OCI-M1 (cell line): Measurements from ENCODE around the gene MAP3K2.
A peak's percentile ranks its signal among the peaks of the same experiment; 100 is the strongest.
"Not testable (repeated sequence)": the region's sequence is repeated elsewhere in the genome, so short reads cannot be mapped to it uniquely, and the experiment has no call there.

ENCODE experiments used
- DNase-seq: peaks from one replicate; lab custom pipeline; 2025; lab: John Stamatoyannopoulos, UW

Gene MAP3K2

DNA sequence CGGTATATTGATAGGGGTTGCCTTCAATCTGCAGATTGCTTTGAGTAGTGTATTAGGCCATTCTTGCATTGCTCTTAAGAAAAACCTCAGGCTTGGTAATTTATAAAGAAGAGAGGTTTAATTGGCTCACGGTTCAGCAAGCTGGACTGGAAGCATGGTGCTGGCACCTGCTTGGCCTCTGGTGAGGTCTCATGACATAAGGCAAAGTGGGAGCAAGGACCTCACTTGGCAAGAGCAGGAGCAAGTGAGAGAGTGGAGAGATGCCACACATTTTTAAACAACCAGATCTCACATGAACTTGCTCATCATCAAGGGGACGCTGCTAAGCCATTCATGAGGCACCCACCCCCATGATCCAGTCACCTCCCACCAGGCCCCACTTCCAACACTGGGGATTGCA, 4.9 kb downstream of the MAP3K2 start:
- DNase-seq: no peak

DNA sequence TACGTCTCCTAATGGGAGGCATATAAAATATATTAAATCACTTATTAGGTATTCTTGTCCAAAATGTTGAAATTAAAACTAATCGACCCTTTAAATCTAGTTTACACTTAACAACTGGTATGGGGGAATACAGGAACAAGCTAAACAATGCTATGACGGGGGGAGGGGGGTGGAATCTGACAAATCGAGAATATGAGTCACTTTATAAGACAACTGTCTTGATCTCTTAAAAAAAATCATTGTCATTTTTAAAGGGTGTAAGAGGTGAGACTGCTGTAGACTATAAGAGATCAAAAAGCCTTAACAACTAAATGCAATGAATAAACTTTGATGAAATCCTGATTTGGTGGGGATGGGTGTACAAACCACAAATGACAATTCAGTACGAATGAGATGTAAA, 6.0 kb downstream of the MAP3K2 start:
- no peak for DNase-seq

DNA sequence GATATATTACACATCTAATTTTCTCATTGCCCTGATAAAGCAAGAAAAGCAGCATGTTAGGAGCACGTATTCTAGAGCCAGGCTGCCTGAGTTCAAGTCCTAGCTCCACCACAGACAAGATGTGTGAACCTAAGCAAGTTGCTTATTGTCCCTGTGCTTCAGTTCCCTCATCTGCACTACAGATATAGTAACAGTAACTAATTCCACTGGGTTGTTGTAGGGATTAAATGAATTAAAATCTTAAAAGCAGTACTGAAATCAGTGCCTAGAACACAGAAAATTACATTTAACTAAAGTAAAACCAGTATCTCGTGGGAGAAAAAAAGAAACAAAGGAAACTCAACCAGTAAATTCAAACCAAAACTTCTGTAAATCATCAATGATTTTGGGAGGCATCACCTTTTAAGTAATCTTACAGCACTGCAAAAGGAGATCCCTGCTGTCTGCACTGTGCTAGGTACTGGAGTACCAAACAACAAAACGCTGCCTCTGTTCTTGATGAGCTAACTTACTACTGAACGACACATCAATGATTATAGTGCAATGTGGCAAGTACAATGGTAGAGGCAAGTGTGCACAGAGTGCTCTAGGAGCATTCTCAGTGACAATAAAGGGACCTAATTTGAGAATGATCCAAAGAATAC, 7.9 kb downstream of the MAP3K2 start:
- DNase-seq: no peak

DNA sequence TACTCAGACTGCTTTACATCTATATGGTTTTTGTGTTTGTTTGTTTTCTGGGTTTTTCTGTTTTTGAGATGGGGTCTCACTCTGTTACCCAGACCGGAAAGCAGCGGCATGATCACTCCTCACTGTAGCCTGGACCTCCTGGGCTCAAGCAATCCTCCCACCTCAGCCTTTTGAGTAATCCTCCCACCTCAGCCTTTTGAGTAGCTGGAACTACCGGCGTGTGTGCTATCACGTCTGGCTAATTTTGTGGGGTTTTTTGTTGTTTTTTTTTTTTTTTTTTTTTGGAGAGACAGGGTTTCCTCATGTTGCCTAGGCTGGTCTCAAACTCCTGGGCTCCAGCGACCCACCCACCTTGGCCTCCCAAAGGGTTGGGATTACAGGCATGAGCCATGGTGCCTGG, 9.1 kb downstream of the MAP3K2 start:
- DNase-seq: no peak

DNA sequence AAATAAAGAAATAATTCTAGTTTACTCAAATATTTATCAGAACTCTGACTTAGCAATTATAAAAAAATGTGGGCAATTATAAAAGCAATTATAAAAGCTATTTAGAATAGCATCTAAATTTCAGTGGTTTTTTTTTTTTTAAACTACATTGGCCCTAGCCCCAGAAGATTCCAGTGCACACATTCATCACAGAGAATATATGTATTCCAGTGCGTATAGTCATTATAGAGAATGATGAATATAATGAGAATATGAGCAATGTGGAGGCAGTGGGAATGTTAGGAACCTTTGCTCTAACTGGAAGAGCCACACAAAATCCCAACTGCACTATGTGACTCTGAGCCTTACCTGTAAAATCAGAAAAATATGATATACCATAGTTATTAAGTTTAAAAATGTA, 10.5 kb downstream of the MAP3K2 start:
- DNase-seq: no peak

DNA sequence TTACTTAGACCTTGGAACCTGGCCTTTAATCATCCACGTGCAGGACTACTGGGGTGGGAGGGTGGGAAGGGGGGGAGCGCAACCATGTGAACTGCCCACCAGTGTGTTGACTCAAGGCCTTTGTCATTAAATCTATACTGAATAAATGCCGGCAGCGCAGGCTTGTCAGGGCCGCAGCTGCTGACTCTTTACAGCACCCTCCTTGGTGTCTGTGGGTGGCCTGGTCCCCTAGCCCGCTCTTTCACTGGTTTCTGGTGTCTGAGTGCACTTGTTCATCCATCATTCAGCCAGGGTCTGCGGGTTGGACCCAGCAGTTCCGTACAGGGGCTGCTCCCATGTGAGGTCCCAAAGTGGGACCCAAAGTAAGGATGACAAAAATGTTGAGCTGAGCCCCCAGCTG, 11.5 kb downstream of the MAP3K2 start:
- no peak for DNase-seq

DNA sequence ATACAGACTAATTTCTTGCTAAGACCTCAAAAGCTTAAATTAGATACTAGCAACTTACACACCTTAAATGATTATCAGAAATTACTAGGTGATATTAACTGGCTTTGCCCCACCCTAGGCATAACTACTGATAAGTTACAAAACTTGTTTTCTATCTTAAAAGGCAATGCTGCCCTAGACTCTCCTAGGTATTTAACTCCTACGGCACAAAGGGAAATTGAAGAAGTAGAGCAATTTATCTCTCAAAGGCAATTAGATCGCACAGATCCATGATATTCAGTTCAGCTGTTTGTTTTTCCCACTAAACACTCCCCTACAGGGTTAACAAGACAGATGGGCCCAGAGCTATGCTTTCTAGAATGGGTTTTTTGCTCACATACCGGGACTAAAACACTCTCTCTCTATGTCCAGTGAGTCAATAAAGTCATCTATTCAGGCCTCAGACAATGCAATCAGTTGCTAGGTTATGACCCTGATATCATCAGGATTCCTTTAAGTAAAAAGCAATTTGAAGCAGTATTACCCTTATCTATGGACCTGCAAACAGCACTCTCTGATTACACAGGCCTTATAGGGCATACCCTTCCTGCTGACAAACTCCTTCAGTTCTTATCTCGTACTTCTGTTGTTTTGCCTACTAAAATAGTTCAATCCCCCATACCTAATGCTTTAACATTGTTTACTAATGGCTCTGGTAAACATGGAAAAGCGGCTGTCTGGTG, 14.3 kb downstream of the MAP3K2 start:
- no peak for DNase-seq

DNA sequence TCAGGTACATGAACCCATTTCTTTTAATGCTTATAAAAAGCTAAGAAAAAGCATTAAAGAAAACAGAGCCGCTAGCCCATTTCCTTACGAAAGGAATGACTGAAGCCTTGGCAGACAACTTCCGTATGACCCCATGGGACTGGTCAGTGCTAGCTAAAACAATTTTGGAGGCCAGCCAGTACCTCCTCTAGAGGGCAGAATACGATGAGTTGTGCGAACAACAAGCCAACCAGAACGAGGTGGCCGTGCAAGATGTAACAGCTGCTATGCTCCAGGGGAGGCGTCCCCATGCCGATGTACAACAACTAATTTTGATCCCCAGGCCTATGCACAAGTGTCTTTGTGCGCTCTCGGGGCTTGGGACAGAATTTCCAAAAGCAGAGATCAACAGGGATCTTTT, 16.7 kb downstream of the MAP3K2 start:
- DNase-seq: no peak

DNA sequence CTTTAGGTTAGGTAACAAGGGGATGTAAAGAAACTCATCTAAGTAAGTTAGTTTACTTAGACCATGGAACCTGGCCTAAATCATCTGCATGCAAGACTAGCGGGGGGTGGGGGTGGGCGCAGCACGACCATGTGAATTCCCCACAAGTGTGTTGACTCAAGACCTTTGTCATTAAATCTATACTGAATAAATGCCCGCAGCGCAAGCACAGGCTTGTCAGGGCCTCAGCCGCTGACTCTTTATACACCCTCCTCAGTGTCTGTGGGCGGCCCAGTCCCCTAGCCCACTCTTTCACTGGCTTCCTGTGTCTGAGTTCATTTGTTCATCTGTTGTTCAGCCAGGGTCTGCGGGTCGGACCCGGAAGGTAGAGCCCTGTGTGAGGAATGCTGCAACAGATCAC, 17.8 kb downstream of the MAP3K2 start:
- no peak for DNase-seq

DNA sequence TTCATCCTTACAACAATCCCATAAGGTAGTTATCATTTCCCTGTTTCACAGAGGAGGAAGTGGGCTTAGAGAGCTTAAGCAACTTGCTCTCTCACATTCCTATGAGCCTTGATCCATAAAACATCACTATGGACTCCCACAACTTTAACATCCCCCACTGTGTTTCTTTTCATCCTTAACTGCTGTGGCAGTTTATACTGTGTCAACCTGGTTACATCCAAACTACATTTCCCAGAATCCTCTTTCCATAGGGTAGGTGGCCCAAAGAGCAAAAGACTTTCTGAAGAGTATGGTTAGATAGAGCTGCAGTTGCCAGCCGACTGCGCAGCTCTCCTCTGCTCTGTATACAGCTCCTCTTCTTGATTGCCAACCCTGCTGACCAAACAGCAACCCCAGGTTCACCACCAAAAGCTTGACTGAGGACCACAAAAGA, 22.5 kb downstream of the MAP3K2 start:
- no peak for DNase-seq

DNA sequence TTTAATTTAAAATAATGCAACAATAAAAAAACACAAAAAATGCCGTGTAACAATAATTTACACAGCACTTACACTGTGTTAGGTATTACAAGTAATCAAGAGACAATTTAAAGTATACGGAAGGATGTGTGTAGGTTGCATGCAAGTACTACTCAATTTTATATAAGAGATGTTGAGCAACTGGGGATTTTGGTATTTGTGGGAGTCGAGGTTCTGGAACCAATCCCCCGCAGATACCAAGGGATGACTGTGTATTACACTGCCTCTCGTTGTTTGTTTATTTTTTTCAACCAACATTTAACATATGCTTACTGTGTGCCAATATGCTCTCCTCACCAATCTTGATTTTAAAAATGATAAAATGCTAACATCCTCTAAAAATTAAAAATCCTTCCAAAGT, 24.8 kb downstream of the MAP3K2 start:
- no peak for DNase-seq

DNA sequence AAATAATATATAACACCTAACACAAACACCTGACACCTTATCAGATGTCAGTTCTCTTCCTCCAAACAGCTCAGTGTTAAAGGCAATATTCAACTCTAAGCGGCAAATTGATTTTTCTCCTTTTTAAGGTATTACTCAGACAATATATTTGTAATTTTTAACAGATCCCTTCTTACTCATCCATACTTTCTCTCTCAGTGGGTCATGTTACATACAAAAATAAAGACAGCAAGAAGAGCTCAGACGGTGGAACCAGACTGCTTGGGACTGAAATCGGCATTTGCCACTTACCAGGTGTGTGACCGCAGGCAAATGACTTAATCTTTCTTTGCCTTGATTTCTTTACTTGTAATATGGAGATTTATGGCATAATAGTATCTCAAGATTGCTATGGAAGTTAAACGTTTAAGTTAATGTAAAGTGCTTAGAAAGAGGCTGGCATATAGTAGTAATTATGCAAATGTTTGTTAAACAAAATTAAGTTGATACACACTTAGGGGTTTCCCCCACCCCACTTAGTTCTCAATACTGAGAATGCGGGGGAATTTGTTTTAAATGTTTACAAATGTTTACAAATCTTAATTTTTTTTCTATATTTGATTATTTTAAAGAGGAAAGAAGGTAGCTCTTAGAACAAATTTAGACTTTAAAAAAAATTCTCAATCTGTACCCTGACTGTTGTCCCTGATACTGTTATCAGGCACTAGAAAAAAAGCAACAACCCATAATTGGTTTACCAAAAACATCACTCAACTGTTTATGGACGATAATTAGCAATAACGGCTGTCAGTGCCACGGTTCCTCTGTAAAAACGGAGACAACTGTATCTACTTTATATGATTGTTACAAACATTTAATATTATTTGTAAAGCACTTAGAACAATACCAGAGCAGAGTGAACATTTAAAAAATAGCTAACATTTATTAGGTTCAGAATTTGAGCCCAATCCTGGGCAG, 25.6 kb downstream of the MAP3K2 start:
- no peak for DNase-seq

DNA sequence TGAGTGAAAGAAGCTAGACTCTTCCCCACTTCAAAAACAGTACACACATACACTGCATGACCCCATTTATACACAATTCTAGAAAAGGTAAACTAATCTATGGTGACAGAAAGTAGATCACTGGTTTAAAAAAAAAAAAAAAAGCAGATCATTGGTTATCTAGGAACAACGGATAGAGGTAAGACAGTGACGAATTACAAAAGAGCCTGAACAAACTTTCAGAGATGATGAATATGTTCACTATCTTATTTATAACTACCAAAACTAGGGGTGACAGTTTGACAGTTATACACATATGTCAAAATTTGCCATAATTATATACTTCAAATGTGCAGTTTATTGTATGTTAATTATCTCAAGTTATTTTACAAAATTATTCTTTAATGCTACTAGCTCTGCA, 27.5 kb downstream of the MAP3K2 start:
- no peak for DNase-seq

DNA sequence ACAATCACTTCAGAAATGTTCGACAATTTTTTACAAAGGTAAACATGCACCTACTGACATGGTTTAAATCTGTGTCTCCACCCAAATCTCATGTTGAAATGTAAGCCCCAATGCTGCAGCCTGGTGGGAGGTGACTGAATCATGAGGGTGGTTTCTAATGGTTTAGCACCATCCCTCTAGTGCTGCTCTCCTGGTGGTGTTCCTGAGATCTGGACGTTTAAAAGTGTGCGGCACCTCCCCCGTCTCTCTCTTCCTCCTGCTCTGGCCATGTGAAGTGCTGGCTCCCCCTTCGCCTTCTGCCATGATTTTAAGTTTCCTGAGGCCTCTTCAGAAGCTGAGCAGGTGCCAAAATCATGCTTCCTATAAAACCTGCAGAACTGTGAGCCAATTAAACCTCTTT, 28.3 kb downstream of the MAP3K2 start:
- no peak for DNase-seq

DNA sequence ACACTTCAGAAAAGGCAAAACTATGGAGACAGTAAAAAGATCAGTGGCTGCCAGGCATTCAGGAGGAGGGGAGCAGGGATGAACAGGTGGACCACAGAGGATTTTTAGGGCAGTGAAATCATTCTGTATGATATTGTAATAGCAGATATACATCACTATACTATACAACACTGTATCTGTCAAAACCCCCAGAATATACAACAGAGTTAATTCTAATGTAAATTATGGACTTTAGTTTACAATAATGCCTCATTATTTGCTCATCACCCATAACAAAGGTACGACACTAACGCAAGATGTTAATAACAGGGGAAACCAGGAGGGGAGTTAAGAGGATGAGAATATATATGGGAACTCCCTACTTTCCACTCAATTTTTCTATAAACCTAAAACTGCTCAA, 28.8 kb downstream of the MAP3K2 start:
- no peak for DNase-seq

DNA sequence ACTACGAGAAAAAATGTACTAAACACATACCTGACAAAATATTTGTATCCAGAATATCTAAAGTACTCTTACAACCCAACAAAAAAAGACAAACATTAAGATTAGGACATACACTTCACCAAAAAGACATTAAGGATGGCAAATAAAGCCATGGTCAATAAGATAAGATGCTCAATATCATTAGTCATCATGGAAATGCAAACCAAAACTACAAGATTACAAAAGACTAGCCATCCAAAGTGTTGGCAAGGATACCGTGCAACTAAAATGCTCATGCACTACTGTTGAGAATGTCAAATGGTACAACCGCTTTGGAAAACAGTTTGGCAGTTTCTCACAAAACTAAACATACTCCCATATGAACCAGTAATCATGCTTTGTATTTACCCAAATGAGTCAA, 29.7 kb downstream of the MAP3K2 start:
- DNase-seq: no peak

DNA sequence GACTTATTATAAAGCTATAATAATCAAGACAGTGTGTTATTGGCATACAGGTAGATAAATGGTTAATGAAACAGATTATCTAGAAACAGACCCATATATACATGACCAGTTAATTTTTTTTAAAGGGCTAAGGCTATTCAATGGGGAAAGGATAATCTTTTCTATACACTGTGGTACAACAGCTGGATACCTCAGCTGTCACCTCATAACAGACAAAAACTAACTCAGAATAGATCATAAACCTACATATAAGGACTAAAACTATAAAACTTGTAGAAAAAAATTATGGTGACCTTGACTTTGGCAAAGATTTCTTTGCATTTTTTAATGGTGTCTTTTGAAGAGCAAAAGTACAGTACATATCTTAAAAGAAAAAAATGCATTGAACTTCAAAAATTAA, 30.2 kb downstream of the MAP3K2 start:
- DNase-seq: no peak

DNA sequence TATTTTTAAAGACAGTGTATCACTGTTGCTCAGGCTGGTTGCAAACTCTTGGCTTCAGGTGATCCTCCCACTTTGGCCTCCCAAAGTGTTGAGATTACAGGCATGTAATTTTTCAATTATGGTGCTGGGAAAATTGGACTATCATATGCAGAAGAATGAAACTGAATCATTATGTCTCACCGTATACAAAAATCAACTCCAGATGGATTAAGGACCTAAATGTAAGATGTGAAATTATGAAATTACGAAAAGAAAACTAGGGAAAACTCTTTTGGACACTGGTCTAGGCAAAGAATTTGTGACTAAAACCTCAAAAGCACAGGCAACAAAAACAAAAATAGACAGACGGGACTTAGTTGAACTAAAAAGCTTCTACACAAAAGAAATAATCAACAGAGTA, 31.2 kb downstream of the MAP3K2 start:
- no peak for DNase-seq

DNA sequence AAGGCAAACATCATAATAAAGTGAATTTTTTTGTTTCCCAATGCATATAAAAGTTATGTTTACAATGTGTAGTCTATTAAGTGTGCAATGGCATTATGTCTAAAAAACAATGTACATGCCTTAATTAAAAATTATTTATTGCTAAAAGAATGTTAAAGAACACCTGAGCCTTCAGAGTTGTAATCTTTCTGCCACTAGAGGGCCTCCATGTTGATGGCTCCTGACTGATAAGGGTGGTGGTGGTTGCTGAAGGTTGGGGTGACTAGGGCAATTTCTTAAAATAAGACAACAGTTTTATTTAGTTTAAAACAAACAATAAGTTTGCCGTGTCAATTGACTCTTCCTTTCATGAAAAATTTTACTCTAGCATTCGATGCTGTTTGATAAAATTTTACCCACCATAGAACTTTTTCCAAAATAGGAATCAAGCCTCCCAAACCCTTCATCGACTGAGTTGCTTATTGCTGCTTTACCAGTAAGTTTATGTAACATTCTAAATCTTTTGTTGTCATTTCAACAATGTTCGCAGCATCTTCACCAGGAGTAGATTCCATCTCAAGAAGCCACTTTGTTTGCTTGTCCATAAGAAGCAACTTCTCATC, 32.3 kb downstream of the MAP3K2 start:
- DNase-seq: peak; percentile 59

DNA sequence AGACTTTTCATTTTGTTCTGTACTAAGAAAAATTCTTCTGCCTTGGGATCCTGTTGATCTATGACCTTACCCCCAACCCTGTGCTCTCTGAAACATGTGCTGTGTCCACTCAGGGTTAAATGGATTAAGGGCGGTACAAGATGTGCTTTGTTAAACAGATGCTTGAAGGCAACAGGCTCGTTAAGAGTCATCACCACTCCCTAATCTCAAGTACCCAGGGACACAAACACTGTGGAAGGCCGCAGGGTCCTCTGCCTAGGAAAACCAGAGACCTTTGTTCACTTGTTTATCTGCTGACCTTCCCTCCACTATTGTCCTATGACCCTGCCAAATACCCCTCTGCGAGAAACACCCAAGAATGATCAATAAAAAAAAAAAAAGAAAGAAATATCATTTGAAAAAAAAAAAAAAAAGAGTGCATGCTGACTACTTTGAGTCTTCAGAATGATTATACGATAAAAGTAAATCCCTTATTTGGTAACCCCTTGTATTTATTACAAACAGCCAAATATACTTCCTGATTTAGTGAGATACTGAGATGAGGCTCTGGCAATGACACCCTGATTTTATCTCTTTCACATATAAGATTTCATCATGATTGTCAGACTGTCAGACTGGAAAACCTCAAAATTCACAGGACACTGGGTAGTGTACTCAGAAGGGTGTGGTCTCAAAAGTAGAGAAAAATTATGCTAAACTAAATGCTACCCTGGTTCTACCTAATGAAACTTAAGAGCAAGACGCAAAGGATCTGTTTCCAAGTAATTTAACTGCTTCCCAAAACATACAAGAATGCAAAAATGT, 33.7 kb downstream of the MAP3K2 start:
- DNase-seq: not testable (repeated sequence)

DNA sequence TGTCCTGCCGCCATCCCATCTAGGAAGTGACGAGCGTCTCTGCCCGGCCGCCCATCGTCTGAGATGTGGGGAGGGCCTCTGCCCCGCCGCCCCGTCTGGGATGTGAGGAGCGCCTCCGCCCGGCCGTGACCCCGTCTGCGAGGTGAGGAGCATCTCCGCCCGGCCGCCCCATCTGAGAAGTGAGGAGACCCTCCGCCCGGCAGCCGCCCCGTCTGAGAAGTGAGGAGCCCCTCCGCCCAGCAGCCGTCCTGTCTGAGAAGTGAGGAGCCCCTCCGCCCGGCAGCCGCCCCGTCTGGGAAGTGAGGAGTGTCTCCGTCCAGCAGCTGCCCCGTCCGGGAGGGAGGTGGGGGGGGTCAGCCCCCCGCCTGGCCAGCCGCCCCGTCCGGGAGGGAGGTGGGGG, 34.6 kb downstream of the MAP3K2 start:
- not testable (repeated sequence) for DNase-seq

DNA sequence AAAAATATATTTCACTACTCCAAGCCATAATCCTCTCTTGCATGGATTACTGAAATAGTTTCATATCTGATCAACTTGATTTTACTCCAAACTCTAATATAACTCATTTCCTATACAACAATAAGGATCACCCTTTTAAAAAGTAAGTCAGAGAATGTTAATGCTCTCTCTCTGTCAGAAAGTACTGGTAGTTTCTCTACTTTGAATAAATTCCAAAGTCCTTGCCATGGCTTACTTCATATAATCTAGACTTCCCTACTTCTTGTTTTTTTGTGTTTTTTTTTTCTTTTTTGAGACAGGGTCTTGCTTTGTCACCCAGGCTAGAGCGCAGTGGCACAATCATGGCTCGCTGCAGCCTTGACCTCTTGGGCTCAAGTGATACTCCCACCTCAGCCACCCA, 36.2 kb downstream of the MAP3K2 start:
- DNase-seq: no peak
